Glutamatergic neuron (in vitro differentiated cells): ENCODE measurements around the gene COASY. TPM values are rescaled to one million over a fixed set of nuclear protein-coding genes. Genes with fewer than 3 reads are reported as not detected.
A peak's percentile ranks its signal among the peaks of the same experiment; 100 is the strongest.

ENCODE experiments used
- DNase-seq: peaks from one replicate; pipeline ENCODE4 v3.0.0; 2022
- H3K27ac Mint-ChIP-seq: one replicate; pipeline ENCODE4 v1.8.0; 2020; ENCODE audit warnings: mild to moderate bottlenecking, mixed read lengths, inconsistent platforms; ENCODE audit not compliant: unreplicated experiment
- H3K27me3 Mint-ChIP-seq: one replicate; pipeline ENCODE4 v1.8.0; 2020; ENCODE audit warnings: mild to moderate bottlenecking, moderate library complexity, mixed read lengths, inconsistent platforms; ENCODE audit not compliant: unreplicated experiment
- H3K36me3 Mint-ChIP-seq: one replicate; pipeline ENCODE4 v1.8.0; 2020; ENCODE audit warnings: mild to moderate bottlenecking, mixed read lengths, inconsistent platforms; ENCODE audit not compliant: unreplicated experiment
- H3K4me1 Mint-ChIP-seq: one replicate; pipeline ENCODE4 v1.8.0; 2020; ENCODE audit warnings: mild to moderate bottlenecking, low read depth, mixed read lengths, inconsistent platforms; ENCODE audit not compliant: unreplicated experiment
- H3K4me3 Mint-ChIP-seq: one replicate; pipeline ENCODE4 v1.8.0; 2020; ENCODE audit warnings: mild to moderate bottlenecking, mixed read lengths, inconsistent platforms; ENCODE audit not compliant: unreplicated experiment
- H3K9me3 Mint-ChIP-seq: one replicate; pipeline ENCODE4 v1.8.0; 2020; ENCODE audit warnings: mild to moderate bottlenecking, moderate library complexity, mixed read lengths, inconsistent platforms; ENCODE audit not compliant: unreplicated experiment
- CTCF ChIP-seq: fragments of 200-600 bp; sonication (generic); IDR thresholded peaks from one replicate; pipeline ENCODE4 v1.5.0; 2021; ENCODE audit not compliant: partially characterized antibody, unreplicated experiment
- microRNA-seq: library from miRNA; unstranded; fragments of <30 nt; microRNA quantifications from one replicate; pipeline ENCODE4, GENCODE V29; 2020; ENCODE audit not compliant: unreplicated experiment
- total RNA-seq: library from RNA; stranded (reverse); fragmentation: NEBNext Ultra II Directional; extraction: Animal tissue kit (Norgen Biotek cat#: 25700); gene quantifications from one replicate; pipeline ENCODE4 v1.2.1, GENCODE V29; 2021; ENCODE audit not compliant: unreplicated experiment

The COASY gene
- total RNA-seq, 1 donor from 2014 or later = 57.4 TPM

- Mint-ChIP-seq H3K36me3 (peaks cover 5% of the 10 kb centered on the region), H3K27ac (no peak overlapping the region)
- TF ChIP-seq CTCF = no peak
Observed at GRCh38 chr17:42613699-42614295, 51.8 kb downstream of the COASY start.

More at GRCh38 chr17:42613699-42614295, 51.8 kb downstream of the COASY start:
- Mint-ChIP-seq H3K4me3 (no peak overlapping the region), H3K27me3 (peaks cover 3% of the 10 kb centered on the region), H3K4me1 (peaks cover 4% of the 10 kb centered on the region), H3K9me3 (peaks cover 2% of the 10 kb centered on the region)
- no peak for DNase-seq

Small RNA genes within 50 kb of the gene (microRNA-seq; reads per million reads assigned to microRNA genes)
- gene MIR5010 = 39.0 reads per million, percentile 66 among the genes with 10 or more reads in this experiment

Other genes with a start within 250 kb of the COASY start
- 68.0 TPM for gene STAT3, start 173.7 kb upstream of the COASY start, total RNA-seq
- gene CAVIN1, start 138.9 kb upstream of the COASY start, total RNA-seq = 0.32 TPM
- gene ATP6V0A1, start 103.3 kb upstream of the COASY start, total RNA-seq = 253 TPM
- gene NAGLU, start 25.9 kb upstream of the COASY start, total RNA-seq = 42.8 TPM
- gene HSD17B1, start 9.2 kb upstream of the COASY start, total RNA-seq = 4.1 TPM
- 62.5 TPM for gene MLX, start 5.0 kb downstream of the COASY start, total RNA-seq
- 12.0 TPM for gene PSMC3IP, start 15.6 kb downstream of the COASY start, total RNA-seq
- gene RETREG3, start 47.2 kb downstream of the COASY start, total RNA-seq = 88.2 TPM
- gene TUBG1, start 47.5 kb downstream of the COASY start, total RNA-seq = 74.2 TPM
- 22.1 TPM for gene TUBG2, start 97.1 kb downstream of the COASY start, total RNA-seq
- 40.6 TPM for gene PLEKHH3, start 114.8 kb downstream of the COASY start, total RNA-seq
- 1.6 TPM for gene CCR10, start 119.7 kb downstream of the COASY start, total RNA-seq
- gene CNTNAP1, start 120.4 kb downstream of the COASY start, total RNA-seq = 44.8 TPM
- gene EZH1, start 182.9 kb downstream of the COASY start, total RNA-seq = 32.2 TPM
- 4.6 TPM for gene RAMP2, start 199.1 kb downstream of the COASY start, total RNA-seq
- gene VPS25, start 211.3 kb downstream of the COASY start, total RNA-seq = 84.3 TPM
- gene WNK4, start 218.5 kb downstream of the COASY start, total RNA-seq = 2.7 TPM
- 56.7 TPM for gene COA3, start 236.6 kb downstream of the COASY start, total RNA-seq
- gene CNTD1, start 236.7 kb downstream of the COASY start, total RNA-seq = not detected